Calu3 (cell line): ENCODE results near the gene OPRM1. TPM values are rescaled to one million over a fixed set of nuclear protein-coding genes. Genes with fewer than 3 reads are reported as not detected.

Experiments used
- BruUV-seq: library from RNA; stranded (reverse); fragments of 400-500 nt; replicated peaks from 2 replicates; lab custom pipeline; 2021; lab: Mats Ljungman, UMichigan
- CTCF ChIA-PET: fragments of 300-600 bp; sonication (Branson Sonifier 250); formaldehyde crosslinking; loops from one replicate; lab custom pipeline; 2022; ENCODE audit warnings: antibody characterized with exemption; lab: Charles Lee
- DNase-seq: peaks from one replicate; pipeline ENCODE4 v3.0.0; 2022
- H3K27ac Mint-ChIP-seq: one replicate; pipeline ENCODE4 v1.8.0; 2022; ENCODE audit warnings: mixed read lengths; ENCODE audit not compliant: unreplicated experiment
- H3K27me3 Mint-ChIP-seq: one replicate; pipeline ENCODE4 v1.8.0; 2022; ENCODE audit warnings: mixed read lengths; ENCODE audit not compliant: unreplicated experiment
- H3K36me3 Mint-ChIP-seq: one replicate; pipeline ENCODE4 v1.8.0; 2022; ENCODE audit warnings: mild to moderate bottlenecking, moderate library complexity, mixed read lengths; ENCODE audit not compliant: insufficient read depth, unreplicated experiment
- H3K4me1 Mint-ChIP-seq: one replicate; pipeline ENCODE4 v1.8.0; 2022; ENCODE audit warnings: mild to moderate bottlenecking, low read depth, mixed read lengths; ENCODE audit not compliant: unreplicated experiment
- H3K4me3 Mint-ChIP-seq: one replicate; pipeline ENCODE4 v1.8.0; 2022; ENCODE audit warnings: mild to moderate bottlenecking, low read depth, moderate library complexity, mixed read lengths; ENCODE audit not compliant: unreplicated experiment
- H3K9me3 Mint-ChIP-seq: one replicate; pipeline ENCODE4 v1.8.0; 2022; ENCODE audit warnings: low read depth, mixed read lengths; ENCODE audit not compliant: unreplicated experiment
- intact Hi-C: fragments of 100-400 bp; cut with micrococcal nuclease; formaldehyde crosslinking; loops from one replicate; pipeline ENCODE4 v1.10.0; 2022; ENCODE audit not compliant: unreplicated experiment
- total RNA-seq: library from RNA; stranded (reverse); gene quantifications from 2 replicates; pipeline ENCODE4 v1.2.3, GENCODE V29; 2022
- TF ChIP-seq, protein P1 (sequence below): fragments of 200-600 bp; IDR thresholded peaks from one replicate; pipeline ENCODE4 v1.8.0; 2022; ENCODE audit warnings: antibody characterized with exemption; ENCODE audit not compliant: unreplicated experiment

OPRM1 gene
- total RNA-seq, 1 experiment from 2014 or later, result not detected

DNA sequence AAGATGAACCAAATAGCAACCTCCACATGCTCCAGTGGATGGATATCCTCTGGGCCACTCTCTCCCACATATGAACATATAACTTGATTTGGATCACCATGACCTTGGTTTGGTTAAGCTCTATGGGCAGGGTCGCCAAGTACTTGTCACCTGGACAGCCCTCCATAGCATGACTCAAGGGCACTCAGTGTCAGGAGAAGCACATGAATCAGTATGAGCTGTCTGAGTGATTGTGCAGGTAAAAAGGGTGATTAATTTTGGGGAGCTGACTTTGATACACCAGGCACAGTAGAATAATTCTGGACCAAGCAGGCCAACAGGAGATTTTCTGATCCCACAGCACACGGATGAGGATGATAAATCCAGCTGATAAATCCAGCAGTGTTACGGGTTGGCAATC, 74.4 kb downstream of the OPRM1 start:
- Mint-ChIP-seq H3K27ac (no peak overlapping the region), H3K36me3 (no peaks in the 10 kb centered on the region), H3K4me3 (no peak overlapping the region), H3K9me3 (no peaks in the 10 kb centered on the region), H3K4me1 (no peaks in the 10 kb centered on the region), H3K27me3 (no peaks in the 10 kb centered on the region)
- TF ChIP-seq, protein P1, sequence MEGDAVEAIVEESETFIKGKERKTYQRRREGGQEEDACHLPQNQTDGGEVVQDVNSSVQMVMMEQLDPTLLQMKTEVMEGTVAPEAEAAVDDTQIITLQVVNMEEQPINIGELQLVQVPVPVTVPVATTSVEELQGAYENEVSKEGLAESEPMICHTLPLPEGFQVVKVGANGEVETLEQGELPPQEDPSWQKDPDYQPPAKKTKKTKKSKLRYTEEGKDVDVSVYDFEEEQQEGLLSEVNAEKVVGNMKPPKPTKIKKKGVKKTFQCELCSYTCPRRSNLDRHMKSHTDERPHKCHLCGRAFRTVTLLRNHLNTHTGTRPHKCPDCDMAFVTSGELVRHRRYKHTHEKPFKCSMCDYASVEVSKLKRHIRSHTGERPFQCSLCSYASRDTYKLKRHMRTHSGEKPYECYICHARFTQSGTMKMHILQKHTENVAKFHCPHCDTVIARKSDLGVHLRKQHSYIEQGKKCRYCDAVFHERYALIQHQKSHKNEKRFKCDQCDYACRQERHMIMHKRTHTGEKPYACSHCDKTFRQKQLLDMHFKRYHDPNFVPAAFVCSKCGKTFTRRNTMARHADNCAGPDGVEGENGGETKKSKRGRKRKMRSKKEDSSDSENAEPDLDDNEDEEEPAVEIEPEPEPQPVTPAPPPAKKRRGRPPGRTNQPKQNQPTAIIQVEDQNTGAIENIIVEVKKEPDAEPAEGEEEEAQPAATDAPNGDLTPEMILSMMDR, result no peak
- no TSS peak for BruUV-seq
- no peak for DNase-seq
- intact Hi-C loops, result no loop called here
- CTCF ChIA-PET, result no interaction called here

DNA sequence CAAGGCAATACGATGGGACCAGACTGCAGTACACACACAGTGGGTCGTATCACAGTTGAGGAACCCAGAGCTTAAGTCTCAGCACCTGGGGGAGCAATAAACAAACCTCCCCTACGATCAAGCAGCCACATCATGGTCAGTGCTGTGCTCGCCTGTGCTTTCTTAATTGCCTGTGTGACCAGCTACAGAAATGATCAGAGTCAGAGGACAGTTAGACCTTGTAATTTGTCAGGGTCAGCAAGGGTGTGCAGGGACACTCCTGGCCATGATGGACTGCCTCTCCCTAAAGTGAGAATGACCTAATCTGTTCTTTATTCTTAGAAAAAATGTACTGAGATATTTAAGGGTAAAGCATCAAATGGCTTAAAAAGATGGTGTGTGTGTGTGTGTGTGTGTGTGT, 78.4 kb downstream of the OPRM1 start:
- H3K27ac Mint-ChIP-seq, result no peak overlapping the region
- no peak overlapping the region for H3K4me3 Mint-ChIP-seq
- H3K36me3 Mint-ChIP-seq, result no peaks in the 10 kb centered on the region
- no peaks in the 10 kb centered on the region for H3K27me3 Mint-ChIP-seq
- no peak for DNase-seq
- intact Hi-C loops, result no loop called here
- TF ChIP-seq, protein P1, result no peak
- no peaks in the 10 kb centered on the region for H3K4me1 Mint-ChIP-seq
- H3K9me3 Mint-ChIP-seq, result no peaks in the 10 kb centered on the region
- BruUV-seq, result no TSS peak
- CTCF ChIA-PET, result no interaction called here

DNA sequence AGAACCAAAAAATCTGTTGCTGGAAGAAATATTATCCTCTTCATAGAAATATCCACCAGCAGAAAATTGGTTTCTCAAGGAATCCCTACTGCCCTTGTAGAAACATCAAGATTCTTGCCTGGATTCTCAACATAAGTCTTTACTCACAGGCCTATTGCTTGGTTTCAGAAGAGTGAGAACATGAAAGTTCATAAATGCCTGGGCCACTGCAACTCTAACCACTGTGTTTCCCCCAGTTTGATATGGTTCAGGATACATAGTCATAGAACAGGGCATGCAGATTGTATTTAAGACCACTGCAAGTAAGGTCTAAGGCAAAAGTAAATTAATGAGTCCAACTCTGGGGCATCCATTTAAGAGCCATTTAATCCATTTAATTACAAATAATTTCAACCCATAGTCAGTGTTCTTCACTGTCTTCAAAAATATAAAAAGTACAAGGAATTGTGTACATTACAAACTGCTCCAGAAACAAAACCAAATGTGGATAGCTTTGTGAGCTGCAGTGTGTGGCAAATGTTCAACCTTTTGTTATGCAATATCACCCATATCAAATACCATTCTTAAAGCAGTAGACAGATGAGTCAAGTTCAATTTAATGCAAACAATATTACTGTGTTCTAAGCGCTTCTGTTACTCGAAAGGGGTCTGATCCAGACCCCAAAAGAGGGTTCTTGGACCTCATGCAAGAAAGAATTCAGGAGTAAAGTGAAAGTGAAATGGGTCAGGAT, 83.3 kb downstream of the OPRM1 start:
- no TSS peak for BruUV-seq
- no peak for DNase-seq
- Mint-ChIP-seq H3K27ac (no peak overlapping the region), H3K36me3 (no peaks in the 10 kb centered on the region), H3K4me3 (no peak overlapping the region), H3K27me3 (no peaks in the 10 kb centered on the region), H3K9me3 (no peaks in the 10 kb centered on the region), H3K4me1 (no peaks in the 10 kb centered on the region)
- intact Hi-C loops, result no loop called here
- TF ChIP-seq, protein P1, result no peak
- CTCF ChIA-PET, result no interaction called here

DNA sequence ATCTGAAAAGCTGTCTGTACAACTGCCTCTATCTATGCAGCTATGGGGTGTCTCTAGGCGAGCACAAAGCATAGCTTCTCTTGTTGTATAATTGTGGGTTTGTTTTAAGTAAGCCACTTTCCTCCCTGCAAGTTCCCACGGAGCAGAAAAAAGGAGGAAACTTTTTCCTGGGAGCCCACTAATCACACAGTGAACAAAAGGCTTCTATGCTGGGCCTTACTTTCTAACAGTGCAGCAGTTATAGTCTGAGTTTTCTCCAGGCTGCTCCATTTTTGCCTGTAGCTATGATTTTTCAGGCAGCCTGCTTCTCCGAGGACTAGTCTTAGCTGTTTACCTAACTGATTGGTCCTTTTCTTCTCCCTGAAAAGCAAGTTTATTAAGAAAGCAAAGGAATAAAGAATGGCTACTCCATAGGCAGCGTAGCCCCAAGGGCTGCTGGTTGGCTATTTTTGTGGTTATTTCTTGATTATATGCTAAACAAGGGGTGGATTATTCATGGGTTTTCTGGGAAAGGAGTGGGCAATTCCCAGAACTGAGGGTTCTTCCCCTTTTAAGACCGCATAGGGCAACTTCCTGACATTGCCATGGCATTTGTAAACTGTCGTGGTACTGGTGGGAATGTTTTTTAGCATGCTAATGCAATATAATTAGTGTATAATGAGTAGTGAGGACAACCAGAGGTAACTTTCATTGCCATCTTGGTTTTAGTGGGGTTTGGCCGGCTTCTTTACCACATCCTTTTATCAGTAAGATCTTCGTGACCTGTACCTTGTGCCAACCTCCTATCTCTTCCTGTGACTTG, 84.3 kb downstream of the OPRM1 start:
- Mint-ChIP-seq H3K9me3 (no peaks in the 10 kb centered on the region), H3K27ac (no peak overlapping the region), H3K36me3 (no peaks in the 10 kb centered on the region), H3K4me3 (no peak overlapping the region), H3K27me3 (no peaks in the 10 kb centered on the region), H3K4me1 (no peaks in the 10 kb centered on the region)
- no TSS peak for BruUV-seq
- TF ChIP-seq, protein P1, result no peak
- CTCF ChIA-PET, result no interaction called here
- no peak for DNase-seq
- intact Hi-C loops, result no loop called here
